ENCODE data around the gene SETD6.

Gene SETD6

GRCh38 chr16:58507963-58508670, 7.2 kb upstream of the SETD6 start:
- no peak for DNase-seq (ENCODE audit: low read depth, low spot score)

- DNase-seq (ENCODE audit: low read depth, low spot score), result no peak
These were observed 6.6 kb upstream of the SETD6 start for GRCh38 chr16:58508671-58509251.

GRCh38 chr16:58509256-58510096, 5.8 kb upstream of the SETD6 start:
- DNase-seq (ENCODE audit: low read depth, low spot score), result no peak

GRCh38 chr16:58510097-58510775, 5.1 kb upstream of the SETD6 start:
- DNase-seq (ENCODE audit: low read depth, low spot score), result no peak

- DNase-seq (ENCODE audit: low read depth, low spot score), result no peak
These were observed 4.3 kb upstream of the SETD6 start for GRCh38 chr16:58510776-58511628.

- no peak for DNase-seq (ENCODE audit: low read depth, low spot score)
These were observed 3.1 kb upstream of the SETD6 start for GRCh38 chr16:58511933-58512815.

GRCh38 chr16:58513874-58514273, 1.4 kb upstream of the SETD6 start:
- DNase-seq (ENCODE audit: low read depth, low spot score), result no peak

GRCh38 chr16:58515871-58516767, 802 bp downstream of the SETD6 start:
- DNase-seq (ENCODE audit: low read depth, low spot score), result no peak

- no peak for DNase-seq (ENCODE audit: low read depth, low spot score)
These were observed 1.4 kb downstream of the SETD6 start for GRCh38 chr16:58516768-58517107.

- no peak for DNase-seq (ENCODE audit: low read depth, low spot score)
These were observed 3.0 kb downstream of the SETD6 start for GRCh38 chr16:58518083-58518979.

- no peak for DNase-seq (ENCODE audit: low read depth, low spot score)
These were observed 3.7 kb downstream of the SETD6 start for GRCh38 chr16:58518980-58519368.

- no peak for DNase-seq (ENCODE audit: low read depth, low spot score)
These were observed 4.4 kb downstream of the SETD6 start for GRCh38 chr16:58519707-58520106.

- no peak for DNase-seq (ENCODE audit: low read depth, low spot score)
These were observed 14.9 kb downstream of the SETD6 start for GRCh38 chr16:58530179-58530578.

GRCh38 chr16:58532414-58532813, 17.1 kb downstream of the SETD6 start:
- DNase-seq (ENCODE audit: low read depth, low spot score), result no peak

- no peak for DNase-seq (ENCODE audit: low read depth, low spot score)
These were observed 18.6 kb downstream of the SETD6 start for GRCh38 chr16:58533751-58534470.

- DNase-seq (ENCODE audit: low read depth, low spot score), result no peak
These were observed 19.8 kb downstream of the SETD6 start for GRCh38 chr16:58535100-58535499.

GRCh38 chr16:58536278-58536677, 21.0 kb downstream of the SETD6 start:
- no peak for DNase-seq (ENCODE audit: low read depth, low spot score)

Measured in smooth muscle cell of the brain vasculature (primary cell).